Measurements from ENCODE around the gene PSD2. TPM values are rescaled to one million over a fixed set of nuclear protein-coding genes. Genes with fewer than 3 reads are reported as not detected.

PSD2 gene
- not detected in 2 replicates for total RNA-seq (2022)
- percentile 11 among the genes with signal in this experiment for Bru-seq, nascent RNA
- percentile 10 among the genes with signal in this experiment for BruChase-seq, experiment 1, labeled RNA remaining after a 6-hour chase
- percentile 12 among the genes with signal in this experiment for BruChase-seq, experiment 2, labeled RNA remaining after a 2-hour chase
- long read RNA-seq = 0 reads

- Mint-ChIP-seq H3K4me1 (ENCODE audit: low read depth, unreplicated experiment) (no peaks in the 10 kb centered on the region), H3K36me3 (ENCODE audit: insufficient read depth, unreplicated experiment) (no peaks in the 10 kb centered on the region), H3K4me3 (ENCODE audit: low read depth, unreplicated experiment) (peak within 1 kb of the TSS; percentile 25), H3K9me3 (ENCODE audit: low read depth, unreplicated experiment) (no peaks in the 10 kb centered on the region), H3K27me3 (ENCODE audit: unreplicated experiment) (peaks cover 95% of the 10 kb centered on the region), H3K27ac (ENCODE audit: unreplicated experiment) (no peak within 1 kb of the TSS)
- peak; percentile 40 for DNase-seq
- BruUV-seq (replicated peaks) = no TSS peak
- CTCF ChIA-PET = interaction anchor here (0.7 kb wide), 1 partner anchor 8 kb away, joined by 3 read pairs; no protein-coding TSS in a partner anchor
- intact Hi-C loops (cut with micrococcal nuclease; ENCODE audit: unreplicated experiment) = no loop called here
- TF ChIP-seq, protein P1, sequence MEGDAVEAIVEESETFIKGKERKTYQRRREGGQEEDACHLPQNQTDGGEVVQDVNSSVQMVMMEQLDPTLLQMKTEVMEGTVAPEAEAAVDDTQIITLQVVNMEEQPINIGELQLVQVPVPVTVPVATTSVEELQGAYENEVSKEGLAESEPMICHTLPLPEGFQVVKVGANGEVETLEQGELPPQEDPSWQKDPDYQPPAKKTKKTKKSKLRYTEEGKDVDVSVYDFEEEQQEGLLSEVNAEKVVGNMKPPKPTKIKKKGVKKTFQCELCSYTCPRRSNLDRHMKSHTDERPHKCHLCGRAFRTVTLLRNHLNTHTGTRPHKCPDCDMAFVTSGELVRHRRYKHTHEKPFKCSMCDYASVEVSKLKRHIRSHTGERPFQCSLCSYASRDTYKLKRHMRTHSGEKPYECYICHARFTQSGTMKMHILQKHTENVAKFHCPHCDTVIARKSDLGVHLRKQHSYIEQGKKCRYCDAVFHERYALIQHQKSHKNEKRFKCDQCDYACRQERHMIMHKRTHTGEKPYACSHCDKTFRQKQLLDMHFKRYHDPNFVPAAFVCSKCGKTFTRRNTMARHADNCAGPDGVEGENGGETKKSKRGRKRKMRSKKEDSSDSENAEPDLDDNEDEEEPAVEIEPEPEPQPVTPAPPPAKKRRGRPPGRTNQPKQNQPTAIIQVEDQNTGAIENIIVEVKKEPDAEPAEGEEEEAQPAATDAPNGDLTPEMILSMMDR (IDR thresholded peaks at IDR 0.05; ENCODE audit: unreplicated experiment) = no peak
Measured at GRCh38 chr5:139795074-139796001, at the start of gene PSD2. PSD2 (plus strand) TSS chr5:139795808; CDS start chr5:139809441, 13,633 bp downstream.

DNA sequence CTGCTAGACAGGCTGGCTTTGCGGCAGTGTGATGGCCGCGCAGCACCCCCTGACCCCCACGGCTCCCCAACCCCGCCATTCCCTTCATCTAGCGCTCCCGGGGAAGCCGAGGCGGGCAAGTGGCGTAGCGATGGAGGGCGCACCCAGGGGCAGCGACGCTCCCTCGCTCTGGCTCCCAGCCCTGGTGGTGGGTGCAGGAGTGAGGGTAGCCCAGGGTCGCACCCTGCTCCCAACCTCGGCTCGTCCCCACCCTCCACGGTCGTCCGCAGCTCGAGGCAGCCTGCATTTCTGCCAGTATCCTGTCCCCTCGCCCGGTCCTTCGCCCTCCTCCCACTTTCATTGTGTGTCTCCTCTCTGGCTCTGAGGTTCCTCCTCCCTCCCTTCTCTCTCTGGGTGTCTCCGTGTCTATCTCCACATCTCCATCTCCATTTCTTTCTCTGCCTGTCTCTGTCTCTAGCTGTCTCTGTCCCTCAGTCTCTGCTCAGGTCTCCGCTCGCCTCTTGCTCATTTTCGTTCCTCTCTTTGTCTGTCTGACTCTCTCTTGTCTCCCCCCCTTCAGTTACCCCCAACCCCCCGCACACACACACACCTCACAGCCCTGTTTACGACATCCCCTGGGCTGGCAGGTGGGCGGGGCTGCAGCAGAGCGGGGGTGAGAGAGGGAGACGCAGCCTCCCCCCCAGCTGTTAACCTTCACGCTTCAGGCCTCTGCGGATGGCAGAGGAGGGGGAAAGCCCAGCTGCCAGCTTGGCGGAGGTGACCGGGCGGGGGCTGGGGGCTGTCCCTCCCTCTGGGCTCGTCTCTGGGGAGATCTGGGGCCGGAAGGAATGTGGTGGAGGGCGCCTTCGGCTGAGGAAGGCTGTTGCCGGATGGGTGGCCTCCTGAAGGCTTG, 48.7 kb upstream of the PSD2 start:
- TF ChIP-seq, protein P1 (IDR thresholded peaks at IDR 0.05; ENCODE audit: unreplicated experiment) = no peak
- Mint-ChIP-seq H3K9me3 (ENCODE audit: low read depth, unreplicated experiment) (no peaks in the 10 kb centered on the region), H3K36me3 (ENCODE audit: insufficient read depth, unreplicated experiment) (peaks cover 6% of the 10 kb centered on the region), H3K27me3 (ENCODE audit: unreplicated experiment) (peaks cover 46% of the 10 kb centered on the region), H3K4me1 (ENCODE audit: low read depth, unreplicated experiment) (peaks cover 28% of the 10 kb centered on the region), H3K27ac (ENCODE audit: unreplicated experiment) (peak overlapping the region; percentile 70), H3K4me3 (ENCODE audit: low read depth, unreplicated experiment) (peak overlapping the region; percentile 66)
- no TSS peak for BruUV-seq (replicated peaks)
- DNase-seq = no peak
- intact Hi-C loops (cut with micrococcal nuclease; ENCODE audit: unreplicated experiment) = no loop called here
- CTCF ChIA-PET = interaction anchor here (0.6 to 1.5 kb wide), 4 partner anchors 18 to 99 kb away, joined by 3 to 6 read pairs (median 4); partner anchors contain the start of gene CXXC5

DNA sequence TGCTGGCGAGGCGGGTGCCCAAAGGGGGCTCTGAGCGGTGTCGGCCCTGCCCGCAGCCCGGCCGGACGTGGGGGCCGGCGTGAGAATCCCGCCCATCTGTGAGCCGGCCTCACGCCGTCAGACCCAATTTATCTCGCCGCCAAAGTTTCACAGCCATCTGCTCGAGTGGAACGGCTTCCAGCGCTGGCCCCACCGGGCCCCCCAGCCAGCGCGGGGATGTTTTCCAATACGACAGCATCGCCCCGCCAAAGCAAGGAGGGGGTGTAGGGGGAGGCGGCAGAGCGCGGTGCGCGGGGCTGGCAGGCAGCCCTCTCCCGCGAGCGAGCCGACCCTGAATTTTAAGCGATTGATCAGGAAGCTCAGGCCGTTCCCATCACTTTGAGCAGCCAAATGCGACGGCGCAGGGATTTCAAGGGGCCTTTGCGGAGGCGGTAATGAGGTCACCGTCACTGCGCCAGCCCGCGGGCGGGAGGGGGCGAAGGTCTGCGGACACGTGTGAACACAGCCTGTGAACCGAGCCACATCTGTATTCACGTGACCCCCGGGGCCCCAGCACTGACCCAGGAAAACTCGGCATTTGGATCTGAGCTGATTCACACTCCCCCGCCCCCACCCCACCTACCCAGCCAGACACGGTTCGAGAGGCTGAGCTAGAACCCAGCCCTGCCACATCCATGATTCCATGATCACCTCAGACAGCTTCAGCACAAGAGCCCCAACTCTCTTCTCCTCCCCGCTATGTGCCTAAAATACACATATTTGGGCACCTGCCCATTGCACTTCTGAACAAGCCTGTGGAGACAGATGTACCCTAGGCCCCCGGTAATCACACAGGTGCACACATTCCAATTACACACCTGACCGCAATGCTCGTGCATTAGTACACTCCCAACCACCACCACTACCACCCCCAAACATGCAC, 47.8 kb upstream of the PSD2 start:
- Mint-ChIP-seq H3K4me1 (ENCODE audit: low read depth, unreplicated experiment) (peaks cover 34% of the 10 kb centered on the region), H3K9me3 (ENCODE audit: low read depth, unreplicated experiment) (no peaks in the 10 kb centered on the region), H3K27ac (ENCODE audit: unreplicated experiment) (no peak overlapping the region), H3K4me3 (ENCODE audit: low read depth, unreplicated experiment) (peak overlapping the region; percentile 66), H3K36me3 (ENCODE audit: insufficient read depth, unreplicated experiment) (peaks cover 6% of the 10 kb centered on the region), H3K27me3 (ENCODE audit: unreplicated experiment) (peaks cover 55% of the 10 kb centered on the region)
- peak; percentile 48 for DNase-seq
- TF ChIP-seq, protein P1 (IDR thresholded peaks at IDR 0.05; ENCODE audit: unreplicated experiment) = no peak
- intact Hi-C loops (cut with micrococcal nuclease; ENCODE audit: unreplicated experiment) = no loop called here
- CTCF ChIA-PET = interaction anchor here (1.1 to 1.5 kb wide), 3 partner anchors 12 to 100 kb away, joined by 3 to 6 read pairs (median 3); partner anchors contain the start of gene CXXC5
- no TSS peak for BruUV-seq (replicated peaks)

All from Calu3 (cell line).